Activated CD8-positive, alpha-beta memory T cell treated with anti-CD3 and anti-CD28 coated beads, Interleukin-2, amount 50 U/mL, for 4 hours (primary cell): ENCODE results near the gene CNRIP1.

ENCODE experiments used
- DNase-seq: peaks from one replicate; pipeline ENCODE4 v3.0.0-alpha.2; 2020

The CNRIP1 gene

DNA sequence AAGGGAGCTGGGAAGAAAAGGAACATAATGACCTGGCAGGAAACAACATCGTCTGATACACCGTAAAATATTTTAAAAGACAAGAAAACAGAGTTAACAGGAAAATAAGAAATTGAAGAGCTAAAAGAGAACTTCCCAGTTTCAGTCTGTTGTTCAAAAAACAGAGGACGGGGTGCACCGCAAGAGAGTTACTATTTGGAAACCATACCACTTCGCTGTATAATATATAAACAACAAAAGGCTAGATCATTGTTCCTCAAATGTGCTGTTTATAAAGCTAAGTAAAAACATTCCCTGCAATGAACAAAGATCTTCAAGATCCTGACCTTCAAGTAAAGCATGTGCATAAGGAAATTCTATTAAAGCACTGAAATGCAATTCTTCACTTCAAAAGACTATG lies 69.6 kb downstream of the CNRIP1 start:
- no peak for DNase-seq

DNA sequence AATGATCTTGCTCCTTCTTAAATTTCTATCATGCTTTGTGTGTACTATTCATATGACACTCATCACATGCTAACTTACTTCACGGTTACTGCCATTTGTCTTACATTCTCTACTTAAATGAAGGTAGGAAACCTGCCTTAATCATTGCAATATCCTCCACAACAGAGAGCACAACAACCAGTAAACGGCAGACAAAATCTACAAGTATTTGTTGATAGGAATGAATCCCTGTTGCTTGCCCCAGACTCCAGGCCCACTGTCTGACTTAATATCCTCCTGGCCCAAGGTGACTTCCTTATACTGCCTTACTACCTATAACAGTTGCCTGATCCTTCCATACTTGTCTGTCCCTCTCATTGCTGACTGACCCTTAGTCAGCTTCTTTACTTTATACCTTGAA lies 70.9 kb downstream of the CNRIP1 start:
- DNase-seq: no peak

DNA sequence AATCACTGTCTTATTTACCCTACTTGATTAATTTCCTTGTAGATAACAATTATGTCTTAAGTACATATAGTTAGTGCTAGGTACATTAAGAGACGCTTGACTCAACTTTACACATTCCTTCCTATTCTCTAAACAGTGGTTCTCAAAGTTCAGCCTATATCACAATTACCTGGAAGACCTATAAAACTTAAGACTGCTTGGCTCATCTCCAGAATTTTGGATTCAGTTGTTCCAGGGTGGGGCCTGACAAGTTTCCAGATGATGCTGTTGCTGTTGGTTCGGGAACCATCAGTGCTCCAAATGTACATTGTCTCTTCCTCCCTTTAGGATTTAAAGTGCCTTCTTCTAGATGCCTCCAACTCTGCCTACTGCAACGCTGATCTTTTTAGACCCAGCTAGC lies 71.4 kb downstream of the CNRIP1 start:
- DNase-seq: no peak

DNA sequence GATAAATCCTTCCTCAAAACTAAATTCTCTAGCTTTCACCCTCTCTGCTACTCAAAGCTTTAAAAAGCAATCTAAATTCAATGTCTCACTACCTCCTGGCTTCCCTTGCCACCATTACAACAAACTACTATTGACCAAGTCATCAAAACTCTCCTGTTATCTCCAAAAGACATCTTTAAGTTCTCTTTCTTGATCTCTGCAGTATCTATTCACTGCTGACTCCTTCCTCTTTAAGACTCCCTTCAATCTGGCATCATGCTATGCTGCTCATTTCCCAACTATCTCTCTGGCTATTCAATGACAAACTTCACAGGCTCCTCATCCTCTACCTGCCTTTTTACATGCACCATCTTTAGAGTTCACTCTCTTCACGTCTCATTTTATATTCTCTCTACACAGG lies 73.4 kb downstream of the CNRIP1 start:
- DNase-seq: no peak

DNA sequence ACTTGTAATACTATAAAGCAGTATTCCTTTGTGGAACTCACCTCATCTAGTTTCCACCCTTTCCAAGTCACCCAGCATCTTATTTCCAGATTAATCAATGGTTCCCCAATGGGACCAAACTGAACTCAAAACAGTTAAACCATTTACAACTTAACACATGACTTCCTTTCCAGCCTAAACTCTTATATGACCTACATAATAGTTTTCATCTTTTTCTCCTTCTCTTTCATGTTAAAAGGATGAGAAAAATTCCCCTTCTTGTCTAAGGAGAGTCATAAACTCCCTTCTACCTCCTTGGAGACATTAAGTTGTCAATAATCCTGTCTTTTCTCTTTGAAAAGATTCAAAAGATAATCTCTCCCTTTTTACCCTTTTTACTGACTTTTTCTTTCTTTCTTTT lies 74.1 kb downstream of the CNRIP1 start:
- no peak for DNase-seq

DNA sequence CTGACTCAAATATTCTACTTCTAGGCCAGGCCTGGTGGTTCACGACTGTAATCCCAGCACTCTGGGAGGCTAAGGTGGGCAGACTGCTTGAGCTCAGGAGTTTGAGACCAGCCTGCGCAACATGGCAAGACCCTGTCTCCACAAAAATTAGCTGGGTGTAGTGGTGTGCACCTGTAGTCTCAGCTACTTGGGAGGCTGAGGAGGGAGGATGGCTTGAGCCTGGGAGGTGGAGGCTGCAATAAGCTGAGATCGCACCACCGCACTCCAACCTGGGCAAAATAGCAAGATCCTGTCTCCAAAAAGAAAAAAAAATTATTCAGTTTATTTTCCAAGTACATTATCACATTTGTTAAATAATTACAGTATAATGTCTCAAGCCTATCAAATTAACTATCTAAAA lies 74.7 kb downstream of the CNRIP1 start:
- DNase-seq: no peak

DNA sequence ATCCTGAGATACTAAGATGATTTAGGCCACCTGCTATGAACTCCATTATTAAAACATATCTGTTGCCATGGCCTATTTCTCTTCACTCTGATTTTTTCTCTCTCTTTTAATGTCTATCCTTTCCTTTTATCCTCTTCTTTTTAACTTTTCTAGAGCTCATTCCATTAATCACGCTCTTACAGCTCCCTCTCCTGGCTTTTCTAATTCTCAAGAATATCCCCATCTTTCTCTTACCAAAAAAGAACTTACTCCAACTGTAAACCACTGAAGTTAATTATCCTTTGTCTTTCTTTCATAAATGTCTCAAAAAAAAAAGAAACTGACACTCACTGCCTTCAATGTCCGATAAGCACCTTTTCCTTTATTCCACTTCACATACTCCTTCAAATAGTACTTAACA lies 75.3 kb downstream of the CNRIP1 start:
- no peak for DNase-seq
